H9 (cell line): ENCODE data around the gene ATP2A2. TPM values are rescaled to one million over a fixed set of nuclear protein-coding genes. Genes with fewer than 3 reads are reported as not detected.

ENCODE experiments used
- DNase-seq: peaks from one replicate; pipeline ENCODE4 v3.0.0-alpha.2; 2017
- H2AFZ ChIP-seq: one replicate; pipeline ENCODE4 v1.6.1; 2013; ENCODE audit warnings: mild to moderate bottlenecking, low read length, control low read depth, moderate library complexity
- H2AK5ac ChIP-seq: 2 replicates; pipeline ENCODE4 v1.6.1; 2013; ENCODE audit warnings: low read length, control low read depth, mixed read lengths; ENCODE audit not compliant: insufficient read length
- H2BK120ac ChIP-seq: one replicate; pipeline ENCODE4 v1.6.1; 2013; ENCODE audit warnings: low read depth, mild to moderate bottlenecking, low read length, control low read depth, inconsistent platforms; ENCODE audit not compliant: poor library complexity, severe bottlenecking
- H2BK12ac ChIP-seq: 2 replicates; pipeline ENCODE4 v1.6.1; 2013; ENCODE audit warnings: low read length, control low read depth, mixed read lengths, low read depth; ENCODE audit not compliant: insufficient read length
- H2BK15ac ChIP-seq: 2 replicates; pipeline ENCODE4 v1.6.1; 2013; ENCODE audit warnings: low read depth, low read length, control low read depth
- H2BK20ac ChIP-seq: one replicate; pipeline ENCODE4 v1.6.1; 2013; ENCODE audit warnings: low read depth, mild to moderate bottlenecking, low read length, control low read depth, inconsistent platforms; ENCODE audit not compliant: poor library complexity, severe bottlenecking
- H2BK5ac ChIP-seq: 2 replicates; pipeline ENCODE4 v1.6.1; 2013; ENCODE audit warnings: low read length, control low read depth, mixed read lengths; ENCODE audit not compliant: insufficient read length
- H3K14ac ChIP-seq: 2 replicates; pipeline ENCODE4 v1.6.1; 2013; ENCODE audit warnings: low read length, control low read depth; ENCODE audit not compliant: insufficient read depth
- H3K18ac ChIP-seq: 2 replicates; pipeline ENCODE4 v1.6.1; 2013; ENCODE audit warnings: low read depth, mild to moderate bottlenecking, mixed read lengths, low read length, control low read depth; ENCODE audit not compliant: insufficient read length
- H3K23ac ChIP-seq: 2 replicates; pipeline ENCODE4 v1.6.1; 2013; ENCODE audit warnings: low read length, control low read depth, mixed read lengths, low read depth; ENCODE audit not compliant: insufficient read length
- H3K23me2 ChIP-seq: 2 replicates; pipeline ENCODE4 v1.6.1; 2013; ENCODE audit warnings: low read depth, mild to moderate bottlenecking, mixed read lengths, low read length, control low read depth; ENCODE audit not compliant: insufficient read length, poor library complexity, severe bottlenecking
- H3K27ac ChIP-seq: 2 replicates; pipeline ENCODE4 v1.5.1; 2013; ENCODE audit warnings: low read length, control low read depth, mixed read lengths, low read depth; ENCODE audit not compliant: insufficient read length
- H3K27me3 ChIP-seq: 2 replicates; pipeline ENCODE4 v1.6.1; 2013; ENCODE audit warnings: low read length, control low read depth, inconsistent platforms; ENCODE audit not compliant: insufficient read depth
- H3K4ac ChIP-seq: 2 replicates; pipeline ENCODE4 v1.6.1; 2013; ENCODE audit warnings: low read depth, mild to moderate bottlenecking, control low read depth, inconsistent platforms, low read length, moderate library complexity
- H3K4me1 ChIP-seq: 2 replicates; pipeline ENCODE4 v1.6.1; 2013; ENCODE audit warnings: low read length, control low read depth, inconsistent platforms; ENCODE audit not compliant: insufficient read depth
- H3K4me2 ChIP-seq: 2 replicates; pipeline ENCODE4 v1.6.1; 2013; ENCODE audit warnings: low read length, control low read depth, mixed read lengths; ENCODE audit not compliant: insufficient read length, insufficient read depth
- H3K56ac ChIP-seq: 2 replicates; pipeline ENCODE4 v1.6.1; 2013; ENCODE audit warnings: low read depth, mild to moderate bottlenecking, mixed read lengths, low read length, control low read depth; ENCODE audit not compliant: insufficient read length
- H3K79me1 ChIP-seq: 2 replicates; pipeline ENCODE4 v1.6.1; 2013; ENCODE audit warnings: low read depth, mild to moderate bottlenecking, moderate library complexity, low read length, control low read depth, inconsistent platforms; ENCODE audit not compliant: insufficient read depth, poor library complexity, severe bottlenecking
- H3K79me2 ChIP-seq: 2 replicates; pipeline ENCODE4 v1.6.1; 2013; ENCODE audit warnings: low read length, control low read depth, inconsistent platforms; ENCODE audit not compliant: insufficient read depth
- H3K9ac ChIP-seq: 2 replicates; pipeline ENCODE4 v1.6.1; 2013; ENCODE audit warnings: low read length, control low read depth, mixed read lengths; ENCODE audit not compliant: insufficient read length; ENCODE audit errors: extremely low read depth
- H3K9me3 ChIP-seq: one replicate; pipeline ENCODE4 v1.6.1; 2013; ENCODE audit warnings: low read depth, low read length, inconsistent platforms; ENCODE audit not compliant: control insufficient read depth
- H3T11ph ChIP-seq: one replicate; pipeline ENCODE4 v1.6.1; 2013; ENCODE audit warnings: mild to moderate bottlenecking, low read length, control low read depth, inconsistent platforms
- H4K20me1 ChIP-seq: one replicate; pipeline ENCODE4 v1.6.1; 2013; ENCODE audit not compliant: control insufficient read depth, insufficient read length, insufficient read depth
- H4K5ac ChIP-seq: 2 replicates; pipeline ENCODE4 v1.6.1; 2013; ENCODE audit warnings: low read depth, mild to moderate bottlenecking, mixed read lengths, low read length, control low read depth; ENCODE audit not compliant: insufficient read length
- H4K8ac ChIP-seq: replicated peaks from 2 replicates; pipeline ENCODE4 v1.6.1; 2013; ENCODE audit warnings: low read length, control low read depth, mixed read lengths, low read depth; ENCODE audit not compliant: insufficient read length
- H4K91ac ChIP-seq: 2 replicates; pipeline ENCODE4 v1.6.1; 2013; ENCODE audit warnings: low read depth, mild to moderate bottlenecking, moderate library complexity, mixed read lengths, low read length, control low read depth; ENCODE audit not compliant: insufficient read length
- H3K27ac Mint-ChIP-seq, 3 experiments: 2 replicates in 2 of 3; 3 replicates in 1 of 3; pipeline ENCODE4 v1.8.0; 2020 to 2021; ENCODE audit warnings: mixed read lengths in 3 of 3, mild to moderate bottlenecking in 1 of 3, moderate library complexity in 1 of 3
- H3K27me3 Mint-ChIP-seq: 2 replicates; pipeline ENCODE4 v1.8.0; 2021; ENCODE audit warnings: low read depth, mild to moderate bottlenecking, moderate library complexity, mixed read lengths
- H3K36me3 Mint-ChIP-seq, 3 experiments: 2 replicates in 2 of 3; 3 replicates in 1 of 3; pipeline ENCODE4 v1.8.0; 2020 to 2021; ENCODE audit warnings: low read depth in 3 of 3, mixed read lengths in 3 of 3; ENCODE audit not compliant: insufficient read depth in 1 of 3
- H3K4me1 Mint-ChIP-seq, 2 experiments: 2 replicates each; pipeline ENCODE4 v1.8.0; 2020; ENCODE audit warnings: mixed read lengths in 2 of 2
- H3K4me3 Mint-ChIP-seq, 2 experiments: 2 replicates in 1 of 2; 3 replicates in 1 of 2; pipeline ENCODE4 v1.8.0; 2020 to 2021; ENCODE audit warnings: mild to moderate bottlenecking in 2 of 2, mixed read lengths in 2 of 2, moderate library complexity in 1 of 2
- H3K9me3 Mint-ChIP-seq, 2 experiments: 2 replicates in 1 of 2; 3 replicates in 1 of 2; pipeline ENCODE4 v1.8.0; 2020; ENCODE audit warnings: mild to moderate bottlenecking in 2 of 2, mixed read lengths in 2 of 2, moderate library complexity in 1 of 2
- WGBS: extraction: QIAGEN DNeasy Blood & Tissue Kit; methylation state at CpG from one replicate; pipeline ENCODE4 v1.1.7; 2013; ENCODE audit warnings: missing lambda C conversion rate, low lambda C conversion rate, mixed read lengths; ENCODE audit not compliant: insufficient read length; ENCODE audit errors: extremely low coverage; 5-methylcytosine and 5-hydroxymethylcytosine counted together
- total RNA-seq: library from RNA; stranded (reverse); gene quantifications from 2 replicates; pipeline ENCODE4 v1.2.1, GENCODE V29; 2021
- TF ChIP-seq, protein P1 (sequence below): fragments of 200-600 bp; sonication (generic); conservative IDR thresholded peaks from 3 replicates; pipeline ENCODE4 v1.8.0; 2021; ENCODE audit warnings: antibody characterized with exemption, mild to moderate bottlenecking

The ATP2A2 gene
- total RNA-seq, 1 experiment from 2014 or later, result 257 TPM

DNA sequence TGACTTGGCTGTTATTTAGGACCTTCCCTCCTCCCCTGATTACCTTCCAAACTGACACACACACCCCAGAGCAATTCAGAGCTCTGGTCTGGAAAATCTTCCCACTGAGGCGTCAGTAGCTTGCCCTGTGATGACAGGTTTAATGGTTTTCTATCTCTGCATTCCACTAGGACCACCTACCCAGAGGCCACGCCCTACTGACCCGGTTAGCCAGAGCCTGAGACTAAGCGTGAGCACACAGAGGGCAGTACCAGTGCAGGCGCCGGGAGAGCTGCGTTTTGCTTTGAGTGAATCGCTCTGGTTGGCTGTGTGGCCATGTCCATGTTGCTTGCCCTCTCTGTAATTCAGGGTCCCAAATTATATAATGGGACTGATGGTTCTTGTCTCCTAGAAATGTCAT is 36.2 kb upstream of the ATP2A2 start:
- H3K9ac ChIP-seq, result no peak overlapping the region
- H3K4ac ChIP-seq, result no peak overlapping the region
- no CpG with 5 or more reads among the region's 8 CpGs for WGBS
- H2AK5ac ChIP-seq, result no peak overlapping the region
- no peaks in the 10 kb centered on the region for H3K79me1 ChIP-seq
- H3K4me1 Mint-ChIP-seq, result peaks cover 17 to 31% of the 10 kb centered on the region in 2 experiments
- H3K4me3 Mint-ChIP-seq, result peak overlapping the region in 1 of 2 experiments; percentile 8; a peak in 1 of 5 replicates
- no peak overlapping the region for H3K18ac ChIP-seq
- H4K20me1 ChIP-seq, result no peaks in the 10 kb centered on the region
- H2BK12ac ChIP-seq, result no peak overlapping the region
- no peak overlapping the region for H3K14ac ChIP-seq
- TF ChIP-seq, protein P1, sequence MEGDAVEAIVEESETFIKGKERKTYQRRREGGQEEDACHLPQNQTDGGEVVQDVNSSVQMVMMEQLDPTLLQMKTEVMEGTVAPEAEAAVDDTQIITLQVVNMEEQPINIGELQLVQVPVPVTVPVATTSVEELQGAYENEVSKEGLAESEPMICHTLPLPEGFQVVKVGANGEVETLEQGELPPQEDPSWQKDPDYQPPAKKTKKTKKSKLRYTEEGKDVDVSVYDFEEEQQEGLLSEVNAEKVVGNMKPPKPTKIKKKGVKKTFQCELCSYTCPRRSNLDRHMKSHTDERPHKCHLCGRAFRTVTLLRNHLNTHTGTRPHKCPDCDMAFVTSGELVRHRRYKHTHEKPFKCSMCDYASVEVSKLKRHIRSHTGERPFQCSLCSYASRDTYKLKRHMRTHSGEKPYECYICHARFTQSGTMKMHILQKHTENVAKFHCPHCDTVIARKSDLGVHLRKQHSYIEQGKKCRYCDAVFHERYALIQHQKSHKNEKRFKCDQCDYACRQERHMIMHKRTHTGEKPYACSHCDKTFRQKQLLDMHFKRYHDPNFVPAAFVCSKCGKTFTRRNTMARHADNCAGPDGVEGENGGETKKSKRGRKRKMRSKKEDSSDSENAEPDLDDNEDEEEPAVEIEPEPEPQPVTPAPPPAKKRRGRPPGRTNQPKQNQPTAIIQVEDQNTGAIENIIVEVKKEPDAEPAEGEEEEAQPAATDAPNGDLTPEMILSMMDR, result no peak
- H3K79me2 ChIP-seq, result no peaks in the 10 kb centered on the region
- H3T11ph ChIP-seq, result no peak overlapping the region
- peak; percentile 89 for DNase-seq
- H3K23ac ChIP-seq, result no peak overlapping the region
- peak overlapping the region; percentile 2 for H3K4me2 ChIP-seq
- H4K91ac ChIP-seq, result no peak overlapping the region
- H2BK120ac ChIP-seq, result no peak overlapping the region
- H2BK5ac ChIP-seq, result no peak overlapping the region
- H2AFZ ChIP-seq, result no peak overlapping the region
- H4K8ac ChIP-seq, result no peak overlapping the region
- H3K27ac ChIP-seq, result no peak overlapping the region
- no peak overlapping the region for H3K56ac ChIP-seq
- no peak overlapping the region for H4K5ac ChIP-seq
- peaks cover 0 to 7% of the 10 kb centered on the region in 2 experiments; a peak in 2 of 5 replicates for H3K9me3 Mint-ChIP-seq
- H3K23me2 ChIP-seq, result no peaks in the 10 kb centered on the region
- H2BK20ac ChIP-seq, result no peak overlapping the region
- no peaks in the 10 kb centered on the region for H3K27me3 Mint-ChIP-seq
- no peaks in the 10 kb centered on the region for H3K4me1 ChIP-seq
- H3K27ac Mint-ChIP-seq, result peak overlapping the region in 2 of 3 experiments; percentile 4 to 50; a peak in 3 of 7 replicates
- H2BK15ac ChIP-seq, result no peak overlapping the region
- H3K9me3 ChIP-seq, result no peaks in the 10 kb centered on the region
- no peaks in the 10 kb centered on the region for H3K27me3 ChIP-seq
- H3K36me3 Mint-ChIP-seq, result peaks cover 0 to 9% (median 2%) of the 10 kb centered on the region in 3 experiments; a peak in 3 of 7 replicates
